ENCODE results near the gene TSHR.

The TSHR gene

GRCh38 chr14:81138429-81138828, 183.0 kb downstream of the TSHR start:
- no peak overlapping the region for H3K27ac ChIP-seq (ENCODE audit: insufficient read depth in 1 of 2, low read depth in 1 of 2, low read length in 2 of 2, poor library complexity in 1 of 2, severe bottlenecking in 2 of 2)
- no peaks in the 10 kb centered on the region for H3K36me3 ChIP-seq (ENCODE audit: control insufficient read depth in 4 of 4, insufficient read depth in 4 of 4, low read length in 3 of 4)
- H3K27me3 ChIP-seq (replicated peaks in 2 of 5; ENCODE audit: control insufficient read depth in 4 of 5, insufficient read depth in 5 of 5, low read length in 4 of 5) = peaks cover 0 to 3% (median 0%) of the 10 kb centered on the region in 5 experiments
- H3K4me3 ChIP-seq (ENCODE audit: control insufficient read depth in 1 of 7, extremely low read depth in 1 of 7, insufficient read depth in 4 of 7, low read depth in 2 of 7, low read length in 6 of 7) = no peak overlapping the region
- DNase-seq = no peak
- H3K4me1 ChIP-seq (ENCODE audit: control extremely low read depth in 1 of 4, control insufficient read depth in 4 of 4, insufficient read depth in 4 of 4, low read length in 3 of 4) = no peaks in the 10 kb centered on the region
- WGBS (ENCODE audit: insufficient coverage) = no CpG with 5 or more reads among the region's 6 CpGs
- ChIA-PET CTCF (no interaction called here), POLR2A (no interaction called here)
- peaks cover 0 to 2% (median 0%) of the 10 kb centered on the region in 5 experiments for H3K9me3 ChIP-seq (ENCODE audit: control extremely low read depth in 1 of 5, control insufficient read depth in 4 of 5, insufficient read depth in 2 of 5, low read depth in 1 of 5, low read length in 4 of 5)

GRCh38 chr14:81141426-81141825, 186.0 kb downstream of the TSHR start:
- ChIA-PET CTCF (no interaction called here), POLR2A (no interaction called here)
- Histone ChIP-seq H3K4me3 (ENCODE audit: control insufficient read depth in 1 of 7, extremely low read depth in 1 of 7, insufficient read depth in 4 of 7, low read depth in 2 of 7, low read length in 6 of 7) (no peak overlapping the region), H3K27ac (ENCODE audit: insufficient read depth in 1 of 2, low read depth in 1 of 2, low read length in 2 of 2, poor library complexity in 1 of 2, severe bottlenecking in 2 of 2) (no peak overlapping the region), H3K4me1 (ENCODE audit: control extremely low read depth in 1 of 4, control insufficient read depth in 4 of 4, insufficient read depth in 4 of 4, low read length in 3 of 4) (no peaks in the 10 kb centered on the region), H3K36me3 (ENCODE audit: control insufficient read depth in 4 of 4, insufficient read depth in 4 of 4, low read length in 3 of 4) (no peaks in the 10 kb centered on the region), H3K27me3 (replicated peaks in 2 of 5; ENCODE audit: control insufficient read depth in 4 of 5, insufficient read depth in 5 of 5, low read length in 4 of 5) (peaks cover 0 to 3% (median 0%) of the 10 kb centered on the region in 5 experiments), H3K9me3 (ENCODE audit: control extremely low read depth in 1 of 5, control insufficient read depth in 4 of 5, insufficient read depth in 2 of 5, low read depth in 1 of 5, low read length in 4 of 5) (no peaks in the 10 kb centered on the region)
- no peak for DNase-seq
- no CpG with 5 or more reads among the region's 2 CpGs for WGBS (ENCODE audit: insufficient coverage)

DNA sequence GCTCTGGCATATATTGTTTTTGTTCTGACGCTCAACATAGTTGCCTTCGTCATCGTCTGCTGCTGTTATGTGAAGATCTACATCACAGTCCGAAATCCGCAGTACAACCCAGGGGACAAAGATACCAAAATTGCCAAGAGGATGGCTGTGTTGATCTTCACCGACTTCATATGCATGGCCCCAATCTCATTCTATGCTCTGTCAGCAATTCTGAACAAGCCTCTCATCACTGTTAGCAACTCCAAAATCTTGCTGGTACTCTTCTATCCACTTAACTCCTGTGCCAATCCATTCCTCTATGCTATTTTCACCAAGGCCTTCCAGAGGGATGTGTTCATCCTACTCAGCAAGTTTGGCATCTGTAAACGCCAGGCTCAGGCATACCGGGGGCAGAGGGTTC, 188.4 kb downstream of the TSHR start:
- no peak overlapping the region for H3K4me3 ChIP-seq (ENCODE audit: control insufficient read depth in 1 of 7, extremely low read depth in 1 of 7, insufficient read depth in 4 of 7, low read depth in 2 of 7, low read length in 6 of 7)
- no peaks in the 10 kb centered on the region for H3K27me3 ChIP-seq (replicated peaks in 2 of 5; ENCODE audit: control insufficient read depth in 4 of 5, insufficient read depth in 5 of 5, low read length in 4 of 5)
- no peaks in the 10 kb centered on the region for H3K9me3 ChIP-seq (ENCODE audit: control extremely low read depth in 1 of 5, control insufficient read depth in 4 of 5, insufficient read depth in 2 of 5, low read depth in 1 of 5, low read length in 4 of 5)
- H3K4me1 ChIP-seq (ENCODE audit: control extremely low read depth in 1 of 4, control insufficient read depth in 4 of 4, insufficient read depth in 4 of 4, low read length in 3 of 4) = peaks cover 0 to 3% (median 0%) of the 10 kb centered on the region in 4 experiments
- 97% methylated on average over 8 of the region's 8 CpGs for WGBS (ENCODE audit: insufficient coverage)
- DNase-seq = no peak
- H3K36me3 ChIP-seq (ENCODE audit: control insufficient read depth in 4 of 4, insufficient read depth in 4 of 4, low read length in 3 of 4) = no peaks in the 10 kb centered on the region
- no peak overlapping the region for H3K27ac ChIP-seq (ENCODE audit: insufficient read depth in 1 of 2, low read depth in 1 of 2, low read length in 2 of 2, poor library complexity in 1 of 2, severe bottlenecking in 2 of 2)
- POLR2A ChIA-PET = no interaction called here
- CTCF ChIA-PET = no interaction called here

- POLR2A ChIA-PET = no interaction called here
Measured at GRCh38 chr14:81144824-81145603, 189.6 kb downstream of the TSHR start.

GRCh38 chr14:81147140-81147897, 191.9 kb downstream of the TSHR start:
- no peak overlapping the region for H3K4me3 ChIP-seq (ENCODE audit: control insufficient read depth in 1 of 7, extremely low read depth in 1 of 7, insufficient read depth in 4 of 7, low read depth in 2 of 7, low read length in 6 of 7)
- H3K9me3 ChIP-seq (ENCODE audit: control extremely low read depth in 1 of 5, control insufficient read depth in 4 of 5, insufficient read depth in 2 of 5, low read depth in 1 of 5, low read length in 4 of 5) = no peaks in the 10 kb centered on the region
- no peak overlapping the region for H3K27ac ChIP-seq (ENCODE audit: insufficient read depth in 1 of 2, low read depth in 1 of 2, low read length in 2 of 2, poor library complexity in 1 of 2, severe bottlenecking in 2 of 2)
- H3K36me3 ChIP-seq (ENCODE audit: control insufficient read depth in 4 of 4, insufficient read depth in 4 of 4, low read length in 3 of 4) = no peaks in the 10 kb centered on the region
- H3K27me3 ChIP-seq (replicated peaks in 2 of 5; ENCODE audit: control insufficient read depth in 4 of 5, insufficient read depth in 5 of 5, low read length in 4 of 5) = no peaks in the 10 kb centered on the region
- DNase-seq = no peak
- H3K4me1 ChIP-seq (ENCODE audit: control extremely low read depth in 1 of 4, control insufficient read depth in 4 of 4, insufficient read depth in 4 of 4, low read length in 3 of 4) = peaks cover 0 to 3% (median 0%) of the 10 kb centered on the region in 4 experiments
- CTCF ChIA-PET = no interaction called here
- POLR2A ChIA-PET = no interaction called here
- WGBS (ENCODE audit: insufficient coverage) = 90% methylated on average over 1 of the region's 2 CpGs

More at GRCh38 chr14:81144824-81145603, 189.6 kb downstream of the TSHR start:
- no peaks in the 10 kb centered on the region for H3K27me3 ChIP-seq (replicated peaks in 2 of 5; ENCODE audit: control insufficient read depth in 4 of 5, insufficient read depth in 5 of 5, low read length in 4 of 5)
- H3K4me1 ChIP-seq (ENCODE audit: control extremely low read depth in 1 of 4, control insufficient read depth in 4 of 4, insufficient read depth in 4 of 4, low read length in 3 of 4) = peaks cover 0 to 3% (median 0%) of the 10 kb centered on the region in 4 experiments
- WGBS (ENCODE audit: insufficient coverage) = 100% methylated on average over 2 of the region's 3 CpGs
- H3K36me3 ChIP-seq (ENCODE audit: control insufficient read depth in 4 of 4, insufficient read depth in 4 of 4, low read length in 3 of 4) = no peaks in the 10 kb centered on the region
- DNase-seq = no peak
- H3K9me3 ChIP-seq (ENCODE audit: control extremely low read depth in 1 of 5, control insufficient read depth in 4 of 5, insufficient read depth in 2 of 5, low read depth in 1 of 5, low read length in 4 of 5) = no peaks in the 10 kb centered on the region
- no peak overlapping the region for H3K4me3 ChIP-seq (ENCODE audit: control insufficient read depth in 1 of 7, extremely low read depth in 1 of 7, insufficient read depth in 4 of 7, low read depth in 2 of 7, low read length in 6 of 7)
- CTCF ChIA-PET = interaction anchor here (0.8 kb wide), 1 partner anchor 16 kb away, joined by 4 read pairs; no protein-coding TSS in a partner anchor
- no peak overlapping the region for H3K27ac ChIP-seq (ENCODE audit: insufficient read depth in 1 of 2, low read depth in 1 of 2, low read length in 2 of 2, poor library complexity in 1 of 2, severe bottlenecking in 2 of 2)

DNA sequence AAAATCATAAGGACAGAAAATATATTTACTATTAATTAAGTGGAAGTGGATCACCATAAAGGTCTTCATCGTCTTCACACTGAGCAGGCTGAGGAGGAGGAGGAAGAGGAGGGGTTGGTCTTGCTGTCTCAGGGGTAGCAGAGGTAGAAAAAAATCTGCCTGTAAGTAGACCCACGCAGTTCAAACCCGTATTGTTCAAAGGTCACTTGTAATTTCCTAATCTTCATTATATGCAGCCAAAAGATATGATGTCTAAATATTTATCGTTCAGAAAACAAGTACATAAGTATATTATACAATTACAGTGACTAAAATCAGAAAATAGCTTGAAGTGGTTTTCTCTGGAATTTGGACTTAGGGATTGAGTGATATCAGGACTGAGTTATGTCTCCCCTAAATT, 193.2 kb downstream of the TSHR start:
- no peak for DNase-seq
- no peaks in the 10 kb centered on the region for H3K36me3 ChIP-seq (ENCODE audit: control insufficient read depth in 4 of 4, insufficient read depth in 4 of 4, low read length in 3 of 4)
- no peak overlapping the region for H3K4me3 ChIP-seq (ENCODE audit: control insufficient read depth in 1 of 7, extremely low read depth in 1 of 7, insufficient read depth in 4 of 7, low read depth in 2 of 7, low read length in 6 of 7)
- WGBS (ENCODE audit: insufficient coverage) = no CpG with 5 or more reads among the region's 4 CpGs
- CTCF ChIA-PET = no interaction called here
- H3K9me3 ChIP-seq (ENCODE audit: control extremely low read depth in 1 of 5, control insufficient read depth in 4 of 5, insufficient read depth in 2 of 5, low read depth in 1 of 5, low read length in 4 of 5) = no peaks in the 10 kb centered on the region
- H3K27ac ChIP-seq (ENCODE audit: insufficient read depth in 1 of 2, low read depth in 1 of 2, low read length in 2 of 2, poor library complexity in 1 of 2, severe bottlenecking in 2 of 2) = no peak overlapping the region
- H3K27me3 ChIP-seq (replicated peaks in 2 of 5; ENCODE audit: control insufficient read depth in 4 of 5, insufficient read depth in 5 of 5, low read length in 4 of 5) = no peaks in the 10 kb centered on the region
- peaks cover 0 to 3% (median 0%) of the 10 kb centered on the region in 4 experiments for H3K4me1 ChIP-seq (ENCODE audit: control extremely low read depth in 1 of 4, control insufficient read depth in 4 of 4, insufficient read depth in 4 of 4, low read length in 3 of 4)
- POLR2A ChIA-PET = no interaction called here

- Histone ChIP-seq H3K27me3 (replicated peaks in 2 of 5; ENCODE audit: control insufficient read depth in 4 of 5, insufficient read depth in 5 of 5, low read length in 4 of 5) (no peaks in the 10 kb centered on the region), H3K4me1 (ENCODE audit: control extremely low read depth in 1 of 4, control insufficient read depth in 4 of 4, insufficient read depth in 4 of 4, low read length in 3 of 4) (peaks cover 0 to 5% (median 2%) of the 10 kb centered on the region in 4 experiments), H3K36me3 (ENCODE audit: control insufficient read depth in 4 of 4, insufficient read depth in 4 of 4, low read length in 3 of 4) (no peaks in the 10 kb centered on the region), H3K27ac (ENCODE audit: insufficient read depth in 1 of 2, low read depth in 1 of 2, low read length in 2 of 2, poor library complexity in 1 of 2, severe bottlenecking in 2 of 2) (no peak overlapping the region), H3K9me3 (ENCODE audit: control extremely low read depth in 1 of 5, control insufficient read depth in 4 of 5, insufficient read depth in 2 of 5, low read depth in 1 of 5, low read length in 4 of 5) (no peaks in the 10 kb centered on the region), H3K4me3 (ENCODE audit: control insufficient read depth in 1 of 7, extremely low read depth in 1 of 7, insufficient read depth in 4 of 7, low read depth in 2 of 7, low read length in 6 of 7) (no peak overlapping the region)
- no CpG with 5 or more reads among the region's 1 CpG for WGBS (ENCODE audit: insufficient coverage)
- ChIA-PET POLR2A (no interaction called here), CTCF (interaction anchor here (1.6 kb wide), 1 partner anchor 10 kb away, joined by 3 read pairs; no protein-coding TSS in a partner anchor)
- DNase-seq = no peak
Measured at GRCh38 chr14:81153187-81153586, 197.8 kb downstream of the TSHR start.
